Neural cell (in vitro differentiated cells): ENCODE results near the gene UGT1A3. TPM values are rescaled to one million over a fixed set of nuclear protein-coding genes. Genes with fewer than 3 reads are reported as not detected.
"Not testable (repeated sequence)": the region's sequence is repeated elsewhere in the genome, so short reads cannot be mapped to it uniquely, and the experiment has no call there.

Experiments used
- H2AFZ ChIP-seq: fragments of 200-600, 300-800 bp; sonication (generic), shearing (Covaris generic); 2 replicates; pipeline ENCODE4 v1.6.0; 2014; ENCODE audit warnings: low read depth, mild to moderate bottlenecking, antibody characterized with exemption, low read length, moderate library complexity
- H3F3A ChIP-seq: fragments of 200-600 bp; shearing (Covaris generic); 2 replicates; pipeline ENCODE4 v1.6.1; 2016; ENCODE audit warnings: mild to moderate bottlenecking, moderate library complexity, mixed read lengths, antibody characterized with exemption, low read length; ENCODE audit not compliant: insufficient read depth, poor library complexity, severe bottlenecking
- H3K27ac ChIP-seq: fragments of 200-600, 300-800 bp; sonication (generic), shearing (Covaris generic); 2 replicates; pipeline ENCODE4 v1.5.1; 2014; ENCODE audit warnings: mild to moderate bottlenecking, low read length, moderate library complexity
- H3K27me3 ChIP-seq: fragments of 300-800, 200-600 bp; sonication (generic), shearing (Covaris generic); 2 replicates; pipeline ENCODE4 v1.6.0; 2014; ENCODE audit warnings: mild to moderate bottlenecking, low read depth, low read length, moderate library complexity; ENCODE audit not compliant: insufficient read depth
- H3K36me3 ChIP-seq: fragments of 300-800, 200-600 bp; sonication (generic), shearing (Covaris generic); 2 replicates; pipeline ENCODE4 v1.5.1; 2014; ENCODE audit warnings: mild to moderate bottlenecking, antibody characterized with exemption, low read length, moderate library complexity; ENCODE audit not compliant: insufficient read depth
- H3K4me2 ChIP-seq: fragments of 300-800, 200-600 bp; sonication (generic), shearing (Covaris generic); 2 replicates; pipeline ENCODE4 v1.6.0; 2014; ENCODE audit warnings: mild to moderate bottlenecking, low read length
- H3K4me3 ChIP-seq: fragments of 300-800, 200-600 bp; sonication (generic), shearing (Covaris generic); 2 replicates; pipeline ENCODE4 v1.5.1; 2014; ENCODE audit warnings: mild to moderate bottlenecking, low read length, moderate library complexity
- H3K79me2 ChIP-seq: fragments of 200-600 bp; shearing (Covaris generic); replicated peaks from 2 replicates; pipeline ENCODE4 v1.6.0; 2014; ENCODE audit warnings: mild to moderate bottlenecking, low read length, moderate library complexity; ENCODE audit not compliant: insufficient read depth
- H3K9ac ChIP-seq: fragments of 300-800, 200-600 bp; sonication (generic), shearing (Covaris generic); 2 replicates; pipeline ENCODE4 v1.6.1; 2016; ENCODE audit warnings: mild to moderate bottlenecking, low read length, mixed read lengths
- H3K9me2 ChIP-seq: fragments of 200-600 bp; shearing (Covaris generic); 2 replicates; pipeline ENCODE4 v1.6.1; 2016; ENCODE audit warnings: mild to moderate bottlenecking, low read length, mixed read lengths; ENCODE audit not compliant: insufficient read depth
- H3K9me3 ChIP-seq: fragments of 200-600, 300-800 bp; sonication (generic), shearing (Covaris generic); 2 replicates; pipeline ENCODE4 v1.6.1; 2016; ENCODE audit warnings: mild to moderate bottlenecking, mixed run types, low read length, moderate library complexity, mixed read lengths
- H4K20me1 ChIP-seq: fragments of 200-600 bp; shearing (Covaris generic); 2 replicates; pipeline ENCODE4 v1.6.1; 2016; ENCODE audit warnings: mild to moderate bottlenecking, mixed run types; ENCODE audit not compliant: insufficient read depth
- CTCF ChIP-seq: fragments of 450-650 bp; IDR thresholded peaks from 2 replicates; pipeline ENCODE4 v1.5.1; 2014; ENCODE audit warnings: antibody characterized with exemption, mild to moderate bottlenecking, moderate library complexity; ENCODE audit not compliant: poor library complexity, severe bottlenecking
- EP300 ChIP-seq: fragments of 450-650 bp; conservative IDR thresholded peaks from 2 replicates; pipeline ENCODE4 v1.6.1; 2014; ENCODE audit warnings: antibody characterized with exemption, mild to moderate bottlenecking, moderate library complexity; ENCODE audit not compliant: poor library complexity, severe bottlenecking
- EZH2 ChIP-seq: fragments of 200-600, 300-800 bp; shearing (Covaris generic), sonication (generic); IDR thresholded peaks from 2 replicates; pipeline ENCODE4 v1.6.1; 2014; ENCODE audit warnings: antibody characterized with exemption, low read length, borderline replicate concordance, mild to moderate bottlenecking; ENCODE audit not compliant: insufficient read depth, poor library complexity, severe bottlenecking
- MXI1 ChIP-seq: fragments of 450-650 bp; conservative IDR thresholded peaks from 2 replicates; pipeline ENCODE4 v1.6.1; 2014; ENCODE audit warnings: antibody characterized with exemption, mild to moderate bottlenecking; ENCODE audit not compliant: poor library complexity, severe bottlenecking
- POLR2AphosphoS5 ChIP-seq: IDR thresholded peaks from 2 replicates; pipeline ENCODE4 v1.6.1; 2012
- RAD21 ChIP-seq: fragments of 450-650 bp; conservative IDR thresholded peaks from 2 replicates; pipeline ENCODE4 v1.6.1; 2014; ENCODE audit warnings: antibody characterized with exemption, mild to moderate bottlenecking, moderate library complexity
- SMC3 ChIP-seq: fragments of 450-650 bp; conservative IDR thresholded peaks from 2 replicates; pipeline ENCODE4 v1.6.1; 2014; ENCODE audit warnings: antibody characterized with exemption, mild to moderate bottlenecking, moderate library complexity; ENCODE audit not compliant: poor library complexity
- TAF1 ChIP-seq: IDR thresholded peaks from 2 replicates; pipeline ENCODE4 v1.6.1; 2012; ENCODE audit warnings: low read depth
- polyA plus RNA-seq: library from polyadenylated mRNA; depleted of rRNA; stranded (reverse); fragments of >200 nt; gene quantifications from 2 replicates; pipeline ENCODE4 v1.2.3, GENCODE V29; 2014
- TF ChIP-seq, protein P1 (sequence below): IDR thresholded peaks from 2 replicates; pipeline ENCODE4 v1.6.1; 2012; ENCODE audit warnings: borderline replicate concordance

The UGT1A3 gene
- polyA plus RNA-seq, 1 donor from 2014 or later: not detected

- Histone ChIP-seq H3K4me3 (no peak overlapping the region), H3K9me3 (no peaks in the 10 kb centered on the region), H3K27ac (no peak overlapping the region), H3K27me3 (no peaks in the 10 kb centered on the region), H3K9me2 (no peaks in the 10 kb centered on the region), H2AFZ (no peak overlapping the region), H3K79me2 (no peaks in the 10 kb centered on the region), H3F3A (no peaks in the 10 kb centered on the region), H4K20me1 (no peaks in the 10 kb centered on the region), H3K36me3 (no peaks in the 10 kb centered on the region), H3K9ac (no peak overlapping the region), H3K4me2 (no peak overlapping the region)
- no peak for TF ChIP-seq SMC3
- TF ChIP-seq TAF1: no peak
- TF ChIP-seq MXI1: no peak
- TF ChIP-seq CTCF: no peak
- TF ChIP-seq EZH2: no peak
- no peak for TF ChIP-seq EP300
- TF ChIP-seq, protein P1, sequence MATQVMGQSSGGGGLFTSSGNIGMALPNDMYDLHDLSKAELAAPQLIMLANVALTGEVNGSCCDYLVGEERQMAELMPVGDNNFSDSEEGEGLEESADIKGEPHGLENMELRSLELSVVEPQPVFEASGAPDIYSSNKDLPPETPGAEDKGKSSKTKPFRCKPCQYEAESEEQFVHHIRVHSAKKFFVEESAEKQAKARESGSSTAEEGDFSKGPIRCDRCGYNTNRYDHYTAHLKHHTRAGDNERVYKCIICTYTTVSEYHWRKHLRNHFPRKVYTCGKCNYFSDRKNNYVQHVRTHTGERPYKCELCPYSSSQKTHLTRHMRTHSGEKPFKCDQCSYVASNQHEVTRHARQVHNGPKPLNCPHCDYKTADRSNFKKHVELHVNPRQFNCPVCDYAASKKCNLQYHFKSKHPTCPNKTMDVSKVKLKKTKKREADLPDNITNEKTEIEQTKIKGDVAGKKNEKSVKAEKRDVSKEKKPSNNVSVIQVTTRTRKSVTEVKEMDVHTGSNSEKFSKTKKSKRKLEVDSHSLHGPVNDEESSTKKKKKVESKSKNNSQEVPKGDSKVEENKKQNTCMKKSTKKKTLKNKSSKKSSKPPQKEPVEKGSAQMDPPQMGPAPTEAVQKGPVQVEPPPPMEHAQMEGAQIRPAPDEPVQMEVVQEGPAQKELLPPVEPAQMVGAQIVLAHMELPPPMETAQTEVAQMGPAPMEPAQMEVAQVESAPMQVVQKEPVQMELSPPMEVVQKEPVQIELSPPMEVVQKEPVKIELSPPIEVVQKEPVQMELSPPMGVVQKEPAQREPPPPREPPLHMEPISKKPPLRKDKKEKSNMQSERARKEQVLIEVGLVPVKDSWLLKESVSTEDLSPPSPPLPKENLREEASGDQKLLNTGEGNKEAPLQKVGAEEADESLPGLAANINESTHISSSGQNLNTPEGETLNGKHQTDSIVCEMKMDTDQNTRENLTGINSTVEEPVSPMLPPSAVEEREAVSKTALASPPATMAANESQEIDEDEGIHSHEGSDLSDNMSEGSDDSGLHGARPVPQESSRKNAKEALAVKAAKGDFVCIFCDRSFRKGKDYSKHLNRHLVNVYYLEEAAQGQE: no peak
- TF ChIP-seq RAD21: no peak
- TF ChIP-seq POLR2AphosphoS5: no peak
Measured at GRCh38 chr2:233746475-233747282, 17.8 kb downstream of the UGT1A3 start.

GRCh38 chr2:233747283-233747544, 18.4 kb downstream of the UGT1A3 start:
- no peak overlapping the region for H3K4me3 ChIP-seq
- H3K9ac ChIP-seq: no peak overlapping the region
- H3K9me2 ChIP-seq: no peaks in the 10 kb centered on the region
- H3F3A ChIP-seq: no peaks in the 10 kb centered on the region
- no peaks in the 10 kb centered on the region for H3K9me3 ChIP-seq
- no peak overlapping the region for H3K27ac ChIP-seq
- no peaks in the 10 kb centered on the region for H3K36me3 ChIP-seq
- no peak overlapping the region for H2AFZ ChIP-seq
- TF ChIP-seq EZH2 (no peak), EP300 (no peak), MXI1 (no peak), POLR2AphosphoS5 (no peak), RAD21 (no peak), TAF1 (no peak), CTCF (no peak), SMC3 (no peak)
- TF ChIP-seq, protein P1: no peak
- no peak overlapping the region for H3K4me2 ChIP-seq
- no peaks in the 10 kb centered on the region for H4K20me1 ChIP-seq
- no peaks in the 10 kb centered on the region for H3K27me3 ChIP-seq
- H3K79me2 ChIP-seq: no peaks in the 10 kb centered on the region

DNA sequence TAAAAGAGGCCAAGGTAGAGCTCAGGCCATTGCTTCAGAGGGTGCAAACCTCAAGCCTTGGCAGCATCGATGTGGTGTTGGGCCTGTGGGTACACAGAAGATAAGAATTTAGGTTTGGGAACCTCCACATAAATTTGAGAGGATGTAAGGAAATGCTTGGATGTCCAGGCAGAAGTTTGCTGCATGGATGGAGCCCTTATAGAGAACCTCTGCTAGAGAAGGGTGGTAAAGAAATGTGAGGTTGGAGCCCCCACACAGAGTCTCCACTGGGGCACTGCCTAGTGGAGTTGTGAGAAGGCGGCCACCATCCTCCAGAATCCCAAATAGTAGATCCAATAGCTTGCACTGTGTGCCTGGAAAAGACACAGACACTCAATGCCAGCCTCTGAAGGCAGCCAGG, 21.8 kb downstream of the UGT1A3 start:
- H3K9me2 ChIP-seq, H3K4me2 ChIP-seq, H2AFZ ChIP-seq, H3K9ac ChIP-seq, H3K9me3 ChIP-seq, H3K79me2 ChIP-seq, H3K27ac ChIP-seq, H3F3A ChIP-seq, H3K4me3 ChIP-seq, H3K36me3 ChIP-seq, H3K27me3 ChIP-seq, H4K20me1 ChIP-seq: not testable (repeated sequence)
